Stimulated activated CD8-positive, alpha-beta memory T cell treated with anti-CD3 and anti-CD28 coated beads, Interleukin-4, amount 100 ng/mL, for 1 hour (primary cell): Measurements from ENCODE around the gene NIPAL1.

Experiments used
- DNase-seq, 2 donors: peaks; one replicate each; pipeline ENCODE4 v3.0.0-alpha.2; 2020; ENCODE audit warnings: low read depth in 2 of 2, low spot score in 1 of 2

NIPAL1 gene

DNA sequence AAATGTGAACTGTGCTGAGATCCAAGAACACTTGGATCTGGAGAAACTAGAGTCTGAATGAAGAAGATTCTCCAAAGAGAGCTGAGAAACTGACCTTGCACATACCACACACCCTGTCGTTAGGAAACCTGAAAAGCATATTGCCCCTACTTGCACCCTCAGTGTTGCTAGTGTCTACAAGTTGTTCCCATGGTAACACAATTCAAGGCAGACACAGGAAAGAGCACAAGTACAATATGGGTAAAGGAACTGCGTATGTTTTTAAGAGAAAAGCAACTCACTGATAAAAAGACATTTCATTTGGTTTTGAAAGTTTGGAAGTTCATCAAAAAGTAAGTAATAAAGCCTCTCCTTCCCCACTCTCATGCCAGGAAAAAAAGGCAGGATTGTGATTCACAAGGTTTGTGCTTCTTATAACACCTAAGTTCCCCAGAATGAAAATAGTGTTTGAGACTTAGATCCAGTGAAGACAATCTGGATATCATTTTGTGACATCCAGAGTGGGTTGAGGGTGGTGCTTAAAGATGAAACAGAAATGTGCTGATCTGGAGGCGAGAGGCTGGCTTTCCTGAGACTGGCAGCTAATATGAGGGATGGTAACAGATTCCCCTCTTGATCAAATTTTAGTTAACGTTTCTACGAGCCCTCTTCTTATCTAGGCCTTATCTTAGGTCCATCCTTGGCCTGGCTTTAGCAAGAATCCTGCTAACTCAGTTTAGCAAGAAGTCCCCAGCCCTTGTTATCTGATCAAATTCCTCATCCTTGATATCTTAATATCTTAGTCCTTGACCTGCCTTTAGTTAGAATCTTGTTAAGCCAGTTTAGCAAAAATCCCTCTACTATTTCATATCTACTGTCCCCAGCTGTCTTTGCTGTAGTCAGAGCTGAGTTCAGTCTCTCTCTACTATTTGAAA, 42.3 kb downstream of the NIPAL1 start:
- DNase-seq: no peak

DNA sequence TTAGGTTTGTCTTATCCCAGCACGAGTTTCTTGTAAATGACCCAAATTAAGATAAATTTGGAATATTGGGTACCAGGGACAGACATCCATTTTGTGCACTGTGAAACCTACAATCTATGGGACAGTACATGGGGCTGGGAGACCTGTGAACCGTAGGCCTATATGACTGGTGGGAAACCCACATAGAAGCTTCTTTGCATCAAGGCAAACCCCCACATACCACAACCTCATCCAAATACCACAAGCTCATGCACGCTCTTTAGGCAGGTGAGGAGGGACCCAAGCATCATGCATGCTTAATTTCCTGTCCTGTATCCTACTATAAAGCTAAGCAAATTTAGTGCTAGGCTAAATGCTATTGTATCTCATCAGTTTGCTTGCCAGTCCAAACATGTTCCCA, 47.8 kb downstream of the NIPAL1 start:
- DNase-seq: no peak

DNA sequence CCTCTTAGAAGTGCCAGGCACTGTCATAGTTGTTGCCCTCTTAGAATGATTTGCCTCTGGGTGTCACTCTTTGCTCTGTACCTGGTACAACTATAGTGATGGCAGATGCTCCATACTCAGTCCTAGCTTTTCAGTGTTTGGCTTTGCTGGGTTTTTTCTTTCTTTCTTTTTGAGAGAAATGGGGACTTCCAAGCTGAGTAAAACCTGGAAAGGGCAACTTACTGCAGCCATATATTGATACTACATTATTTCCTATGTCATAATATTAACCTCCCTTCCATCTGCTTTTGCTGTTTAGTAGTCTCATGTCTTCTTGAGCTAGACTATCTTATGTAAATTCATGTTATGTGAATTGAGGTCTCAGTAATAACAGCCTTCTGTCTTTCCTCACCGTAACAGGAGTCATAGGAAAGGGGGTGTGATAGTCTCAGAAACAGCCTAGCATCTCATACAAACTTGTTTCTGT, 49.0 kb downstream of the NIPAL1 start:
- no peak for DNase-seq

DNA sequence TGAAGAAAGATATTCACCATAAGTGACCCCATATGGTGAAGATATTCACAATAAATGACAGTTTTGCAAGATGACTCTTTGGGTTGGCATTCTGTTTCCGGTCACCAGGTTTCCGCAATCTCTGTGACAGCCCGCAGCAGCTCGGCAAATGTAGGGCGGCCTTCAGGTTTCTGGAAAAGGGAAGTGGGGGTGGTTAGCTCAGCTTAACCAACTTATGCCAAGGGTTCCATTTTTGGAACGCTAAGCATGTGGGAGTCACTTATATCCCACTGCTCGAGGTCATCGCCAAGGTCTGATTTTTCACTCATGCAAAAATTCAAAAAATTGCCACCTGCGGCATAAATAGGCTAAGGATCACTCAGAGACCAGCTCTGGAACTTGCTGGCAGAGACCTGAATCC, 51.0 kb downstream of the NIPAL1 start:
- no peak for DNase-seq

DNA sequence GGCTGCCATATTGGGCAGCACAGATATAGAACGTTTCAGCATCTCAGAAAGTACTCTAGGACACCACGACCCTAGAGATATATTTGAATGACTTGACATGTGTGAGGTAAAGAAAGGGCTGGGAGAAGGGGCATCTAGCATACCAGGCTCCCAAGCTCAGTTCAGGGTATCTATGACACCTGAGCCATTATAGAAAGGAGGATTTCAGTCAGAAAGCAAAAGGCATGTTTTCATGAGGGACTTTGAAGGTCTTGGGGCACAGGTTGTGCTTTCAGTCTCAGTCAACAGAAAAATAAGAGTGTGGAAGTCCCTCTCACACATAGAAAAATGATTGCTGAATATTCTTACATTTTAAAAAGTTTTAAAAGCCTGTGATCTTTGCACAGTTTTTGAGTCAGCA, 51.6 kb downstream of the NIPAL1 start:
- DNase-seq: no peak

DNA sequence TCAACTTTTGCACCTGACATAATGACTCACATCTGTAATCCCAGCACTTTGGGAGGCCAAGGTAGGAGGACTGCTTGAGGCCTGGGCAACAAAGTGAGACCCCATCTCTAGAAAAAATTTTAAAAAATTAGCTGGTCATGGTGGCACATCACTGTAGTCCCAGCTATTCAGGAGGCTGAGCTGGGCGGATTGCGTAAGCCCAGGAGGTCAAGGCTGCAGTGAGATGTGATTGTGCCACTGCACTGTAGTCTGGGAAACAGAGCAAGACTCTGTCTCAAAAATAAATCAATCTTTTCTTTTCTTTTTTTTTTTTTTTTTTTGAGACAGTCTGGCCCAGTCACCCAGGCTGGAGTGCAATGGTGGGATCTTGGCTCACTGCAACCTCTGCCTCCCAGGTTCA, 52.5 kb downstream of the NIPAL1 start:
- DNase-seq: no peak

DNA sequence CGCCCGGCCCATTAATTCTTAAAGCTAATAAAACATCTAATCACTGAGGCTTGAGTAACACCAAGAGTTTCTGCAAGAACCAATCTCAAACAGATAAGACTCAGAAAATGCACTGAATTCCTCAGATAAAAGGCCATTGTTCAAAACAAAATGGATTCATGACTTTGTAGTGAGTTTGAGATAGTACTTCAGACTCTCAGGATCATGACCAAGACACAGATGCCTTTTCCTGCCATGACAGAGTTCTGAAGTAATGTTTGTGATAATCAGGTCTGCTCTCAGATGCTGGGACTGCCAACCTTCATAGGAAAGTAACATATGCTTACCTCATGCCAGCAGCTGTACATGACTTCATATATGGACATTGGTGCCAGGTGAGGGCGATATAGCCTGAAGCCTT, 54.6 kb downstream of the NIPAL1 start:
- no peak for DNase-seq

DNA sequence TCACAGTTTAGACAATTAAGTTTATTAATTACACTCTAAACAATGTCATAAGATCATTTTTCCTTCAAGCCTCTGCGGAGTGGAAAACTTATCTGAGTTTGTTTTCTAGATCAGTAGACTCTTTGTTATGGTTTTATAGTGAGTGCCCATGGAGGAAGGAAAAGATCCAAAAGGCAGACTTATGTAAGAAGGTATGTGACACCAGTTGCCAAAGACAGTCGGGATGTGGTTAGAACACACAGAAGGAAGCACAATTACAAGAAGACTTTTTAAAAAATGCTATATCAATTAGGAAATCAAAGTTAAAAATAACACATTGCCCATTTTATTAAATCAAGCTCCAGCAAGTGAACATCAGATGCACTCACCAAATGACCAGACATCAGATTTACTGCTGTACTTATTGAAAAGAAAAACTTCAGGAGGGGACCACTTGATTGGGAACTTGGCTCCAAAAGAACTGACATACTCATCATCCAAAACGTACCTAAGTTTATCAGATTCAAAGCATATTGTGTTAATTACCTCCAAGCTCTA, 57.1 kb downstream of the NIPAL1 start:
- no peak for DNase-seq

DNA sequence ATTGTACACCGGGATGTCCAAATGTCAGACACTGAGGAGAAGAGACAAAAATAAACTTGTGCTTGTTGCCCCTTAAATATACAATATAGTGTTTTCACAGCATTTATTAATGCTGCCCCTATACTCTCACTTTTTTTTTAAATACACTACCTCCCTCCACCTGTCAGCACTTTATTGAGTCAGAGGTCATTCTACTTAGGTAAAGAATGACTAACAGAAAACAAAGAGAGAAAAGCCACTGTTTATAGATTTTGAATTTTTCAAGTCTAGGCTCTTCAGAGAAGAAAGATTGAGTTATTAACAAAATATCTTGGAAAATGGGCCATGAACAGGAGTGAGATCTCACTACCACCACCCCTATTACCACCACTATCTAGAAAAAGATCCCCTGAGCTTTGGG, 58.1 kb downstream of the NIPAL1 start:
- no peak for DNase-seq

DNA sequence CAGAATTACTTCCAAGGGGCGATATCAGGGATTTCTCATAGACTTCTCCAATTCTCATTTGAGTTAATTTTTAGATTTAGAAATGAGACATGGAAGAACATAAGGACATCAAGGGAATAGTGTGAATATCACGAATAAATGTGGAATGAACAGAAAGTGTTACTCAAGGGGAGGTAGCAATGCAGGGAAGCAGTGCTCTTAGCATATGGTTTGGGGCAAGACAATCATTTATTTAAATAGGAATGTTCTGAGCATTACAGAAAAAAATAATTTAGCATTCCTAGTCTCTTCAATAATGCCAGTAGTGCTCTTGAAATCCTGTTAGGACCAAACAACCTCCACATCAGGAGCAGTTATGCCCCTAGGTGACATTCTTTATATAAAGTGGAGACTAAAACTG, 61.9 kb downstream of the NIPAL1 start:
- DNase-seq: no peak

DNA sequence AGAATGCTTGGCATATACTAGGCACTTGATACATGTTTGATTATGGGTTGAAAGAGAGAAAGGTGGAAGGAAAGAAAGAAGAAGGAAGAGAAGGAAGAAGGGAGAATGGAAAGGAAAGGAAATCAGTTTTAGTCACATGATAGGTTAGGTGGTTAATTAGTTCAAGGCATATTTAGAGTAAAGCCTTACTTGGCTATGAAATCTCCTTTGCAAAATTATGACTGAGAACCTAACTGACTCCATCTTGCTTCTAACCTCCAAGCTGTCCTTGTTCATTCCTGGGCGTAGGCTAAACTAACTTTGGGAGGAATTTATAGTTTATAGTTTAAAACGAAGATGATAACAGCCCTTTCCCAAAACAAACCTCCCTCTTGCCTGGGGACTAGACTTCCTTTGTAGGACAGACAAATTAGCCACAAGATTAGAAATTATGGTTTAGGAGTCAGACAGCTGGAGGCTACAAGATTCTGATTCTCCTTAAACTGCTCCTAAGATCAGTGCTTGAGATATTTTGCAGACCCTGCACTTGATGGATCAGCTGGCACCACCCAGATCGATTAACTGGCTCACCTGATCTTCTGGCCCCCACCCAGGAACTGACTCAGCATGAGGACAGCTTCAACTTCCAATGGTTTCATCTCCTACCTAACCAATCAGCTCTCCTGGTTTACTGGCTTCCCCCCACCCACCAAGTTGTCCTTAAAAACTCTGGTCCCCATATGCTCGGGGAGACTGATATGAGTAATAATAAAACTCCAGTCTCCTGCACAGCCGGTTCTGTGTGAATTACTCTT, 62.5 kb downstream of the NIPAL1 start:
- DNase-seq: no peak

DNA sequence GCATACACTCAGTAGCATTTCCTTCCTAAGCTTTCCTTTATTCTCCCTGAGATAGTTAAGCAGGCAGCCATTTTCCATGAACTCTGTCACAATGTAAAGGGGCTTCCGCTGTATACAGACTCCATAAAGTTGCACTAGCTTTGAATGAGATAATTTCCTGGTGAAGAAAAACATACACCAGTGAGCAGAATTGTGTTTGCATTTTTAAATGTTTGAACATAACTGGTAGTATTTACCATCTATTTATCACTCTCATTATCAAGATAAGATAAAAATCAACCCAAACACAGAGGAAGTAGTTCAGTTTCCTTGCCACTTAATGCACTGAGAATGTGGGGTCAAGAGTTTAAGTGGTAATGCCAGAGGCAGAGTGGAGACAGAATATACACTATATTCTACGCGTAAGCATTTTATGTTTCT, 63.4 kb downstream of the NIPAL1 start:
- DNase-seq: no peak

DNA sequence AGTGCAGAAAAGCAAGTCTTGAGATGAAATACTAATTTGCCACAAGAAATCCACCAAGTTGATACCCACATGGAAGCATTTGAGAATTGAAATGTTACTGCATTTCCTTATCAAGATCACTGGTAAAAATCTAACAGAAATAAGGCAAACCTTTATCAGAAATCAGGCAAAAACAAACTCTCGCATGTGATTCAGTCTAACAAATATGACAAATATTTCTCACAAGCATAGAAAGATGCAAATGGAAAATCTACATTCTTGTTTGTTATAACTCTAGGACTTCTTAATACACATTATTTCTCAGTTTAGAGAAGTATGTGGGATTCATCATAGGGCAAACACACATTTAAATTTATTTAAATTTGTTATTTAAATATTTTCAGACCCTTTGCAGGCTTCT, 64.6 kb downstream of the NIPAL1 start:
- DNase-seq: no peak

DNA sequence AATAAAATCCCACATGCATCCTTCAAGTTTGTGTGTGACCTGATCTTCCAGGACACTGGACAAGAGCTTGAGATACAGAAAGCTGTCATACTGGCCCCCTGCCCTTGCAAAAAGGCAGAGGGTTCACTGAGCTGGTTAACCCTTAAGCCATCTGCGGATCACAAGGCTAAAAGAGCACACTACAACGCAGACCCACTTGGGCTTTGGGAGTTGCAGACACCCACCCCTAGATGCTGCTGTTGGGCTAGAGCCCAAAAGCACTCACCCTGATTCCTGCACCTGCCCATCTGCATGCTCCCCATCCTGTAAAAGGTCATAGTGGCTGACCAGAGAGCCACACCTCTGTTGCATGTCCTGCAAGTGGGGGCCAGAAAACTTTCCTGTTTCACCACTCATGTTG, 66.4 kb downstream of the NIPAL1 start:
- no peak for DNase-seq

DNA sequence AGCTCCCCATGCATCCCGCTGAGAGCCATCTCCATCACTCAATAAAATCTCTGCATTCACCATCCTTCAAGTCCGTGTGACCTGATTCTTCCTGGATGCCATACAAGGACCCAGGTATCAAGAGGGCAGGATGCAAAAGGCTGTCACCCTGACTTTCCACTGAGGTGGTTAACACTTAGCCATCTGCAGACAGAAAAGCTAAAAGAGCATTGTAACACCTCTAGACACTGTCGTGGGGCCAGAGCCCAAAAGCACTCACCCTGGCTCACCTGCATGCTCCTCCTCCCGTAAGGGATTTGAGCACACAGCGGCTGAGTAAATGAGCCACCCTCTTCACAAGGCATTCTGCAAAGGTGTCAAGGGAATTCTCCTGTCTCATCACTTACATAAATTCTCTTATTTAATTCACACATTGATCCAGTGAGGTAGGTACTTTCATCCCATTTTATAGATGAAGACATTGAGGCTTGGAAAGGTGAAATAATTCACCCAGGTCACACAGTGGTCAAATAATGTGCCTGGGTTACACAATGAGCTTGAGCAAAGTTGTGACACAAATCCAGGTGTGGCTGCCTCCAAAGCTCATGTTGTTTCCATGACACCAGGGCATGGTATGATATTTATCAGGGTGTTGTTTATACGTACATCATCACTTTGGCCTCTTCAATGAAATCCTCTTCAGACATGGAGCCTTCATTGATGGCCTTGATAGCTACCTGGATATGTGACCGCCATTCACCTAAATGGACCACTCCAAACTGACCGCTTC, 69.4 kb downstream of the NIPAL1 start:
- no peak for DNase-seq
